GM12872 (cell line): ENCODE results near the gene ANXA10.

Experiments
- CTCF ChIP-seq: IDR thresholded peaks from 3 replicates; pipeline ENCODE4 v1.5.1; 2011; ENCODE audit warnings: low read depth, mild to moderate bottlenecking, low read length, moderate library complexity; ENCODE audit not compliant: insufficient read depth

The ANXA10 gene

GRCh38 chr4:168197926-168198325, 105.6 kb downstream of the ANXA10 start:
- no peak for TF ChIP-seq CTCF

- TF ChIP-seq CTCF, result no peak
Measured at GRCh38 chr4:168199260-168199957, 107.1 kb downstream of the ANXA10 start.

GRCh38 chr4:168200685-168201084, 108.3 kb downstream of the ANXA10 start:
- no peak for TF ChIP-seq CTCF

GRCh38 chr4:168203233-168203911, 111.0 kb downstream of the ANXA10 start:
- TF ChIP-seq CTCF, result no peak

GRCh38 chr4:168208957-168209614, 116.7 kb downstream of the ANXA10 start:
- TF ChIP-seq CTCF, result no peak

GRCh38 chr4:168212656-168213055, 120.3 kb downstream of the ANXA10 start:
- TF ChIP-seq CTCF, result no peak

- TF ChIP-seq CTCF, result no peak
Measured at GRCh38 chr4:168218645-168219044, 126.3 kb downstream of the ANXA10 start.
